ENCODE data around the gene RPH3AL.
"Not testable (repeated sequence)": the region's sequence is repeated elsewhere in the genome, so short reads cannot be mapped to it uniquely, and the experiment has no call there.

The RPH3AL gene

GRCh38 chr17:258045-258734, 94.4 kb downstream of the RPH3AL start:
- no peak for ATAC-seq

DNA sequence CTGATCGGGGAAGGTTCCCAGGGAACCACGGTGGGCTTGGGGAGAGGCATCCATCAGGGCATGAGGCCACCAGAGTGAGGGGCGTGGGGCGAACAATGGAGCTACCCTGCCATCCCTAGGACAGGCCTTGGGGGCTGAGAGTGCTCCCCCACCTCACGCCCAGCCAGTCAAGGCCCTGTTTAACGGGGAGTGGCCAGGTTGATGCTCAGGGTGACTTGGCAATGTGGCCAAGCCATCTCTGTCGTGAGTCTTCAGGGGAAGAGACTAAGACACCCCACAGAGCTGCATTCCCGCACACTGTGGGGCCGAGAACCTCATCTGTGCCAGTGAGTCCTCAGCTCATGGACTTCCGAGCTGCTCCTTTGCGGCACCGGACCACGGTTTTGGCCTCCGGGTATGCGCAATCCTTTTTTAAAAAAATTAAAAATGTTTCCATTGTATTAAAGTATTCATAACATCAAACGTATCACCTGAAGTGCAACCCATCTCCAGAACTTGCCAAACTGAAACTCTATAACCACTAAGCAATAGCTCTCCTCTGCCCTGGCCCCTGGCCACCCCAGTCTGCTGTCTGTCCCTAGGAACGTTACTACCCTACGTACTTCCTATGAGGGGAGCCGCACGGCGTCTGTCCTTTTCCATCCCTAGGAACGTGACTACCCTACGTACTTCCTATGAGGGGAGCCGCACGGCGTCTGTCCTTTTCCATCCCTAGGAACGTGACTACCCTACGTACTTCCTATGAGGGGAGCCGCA, 99.3 kb downstream of the RPH3AL start:
- ATAC-seq = no peak

GRCh38 chr17:252456-252855, 100.2 kb downstream of the RPH3AL start:
- ATAC-seq = no peak

- ATAC-seq = no peak
These were observed 101.1 kb downstream of the RPH3AL start for GRCh38 chr17:251531-251930.

DNA sequence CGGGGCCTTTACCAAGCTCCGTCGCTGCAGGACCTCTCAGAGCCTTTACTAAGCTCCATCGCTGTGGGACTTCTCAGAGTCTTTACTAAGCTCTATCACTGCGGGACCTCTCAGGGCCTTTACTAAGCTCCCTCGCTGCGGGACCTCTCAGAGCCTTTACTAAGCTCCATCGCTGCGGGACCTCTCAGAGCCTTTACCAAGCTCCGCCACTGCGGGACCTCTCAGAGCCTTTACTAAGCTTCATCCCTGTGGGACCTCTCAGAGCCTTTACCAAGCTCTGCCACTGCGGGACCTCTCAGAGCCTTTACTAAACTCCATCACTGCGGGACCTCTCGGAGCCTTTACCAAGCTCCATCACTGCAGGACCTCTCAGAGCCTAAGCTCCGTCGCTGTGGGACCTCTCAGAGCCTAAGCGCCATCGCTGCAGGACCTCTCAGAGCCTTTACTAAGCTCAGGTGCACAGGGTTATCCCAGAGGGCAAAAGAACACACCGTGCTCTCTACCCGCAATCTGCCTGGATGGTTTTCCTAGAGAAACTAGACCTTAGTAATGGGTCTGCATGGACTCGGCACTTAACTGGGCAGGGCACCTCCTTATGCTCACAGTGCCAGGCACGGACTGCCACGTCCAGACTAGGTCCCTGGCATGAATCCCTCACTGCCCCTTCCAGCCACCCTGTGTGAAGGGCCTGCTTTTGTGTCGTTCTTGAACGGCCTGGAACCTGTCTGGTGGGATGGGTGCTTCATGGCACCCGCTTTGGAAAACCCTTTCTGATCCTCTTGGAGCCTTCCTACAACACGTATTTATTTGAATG, 101.9 kb downstream of the RPH3AL start:
- ATAC-seq = no peak

- no peak for ATAC-seq
These were observed 103.2 kb downstream of the RPH3AL start for GRCh38 chr17:249236-249993.

GRCh38 chr17:248337-249235, 104.0 kb downstream of the RPH3AL start:
- no peak for ATAC-seq

- ATAC-seq = no peak
These were observed 104.8 kb downstream of the RPH3AL start for GRCh38 chr17:247767-248166.

DNA sequence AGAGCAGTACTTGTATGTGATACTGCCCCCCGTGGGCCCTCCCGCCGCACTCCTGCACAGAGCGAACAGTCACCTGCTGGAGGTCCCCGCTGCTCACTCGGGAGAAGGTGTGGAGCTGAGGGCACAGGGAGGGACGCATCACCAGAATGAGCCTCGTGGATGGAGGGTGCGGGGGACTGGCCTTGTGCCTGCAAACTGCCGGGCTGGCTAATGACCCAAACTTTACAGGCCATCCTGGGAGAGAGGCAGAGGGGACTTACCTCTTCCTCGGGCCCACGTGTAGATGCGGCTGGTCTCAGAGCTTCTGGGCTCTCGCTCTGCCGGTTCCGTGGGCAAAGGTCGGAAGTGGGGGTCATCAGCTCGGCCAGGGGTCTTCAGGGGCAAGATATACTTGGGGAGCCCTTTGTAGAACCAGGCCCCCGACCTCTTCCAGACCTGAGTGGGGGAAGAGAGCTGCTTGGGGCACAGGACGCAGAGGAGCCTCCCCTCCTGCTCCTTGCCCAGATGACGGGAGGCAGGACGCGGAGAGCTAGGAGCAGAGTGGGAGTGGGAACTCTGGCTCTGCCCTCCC, 105.7 kb downstream of the RPH3AL start:
- no peak for ATAC-seq

DNA sequence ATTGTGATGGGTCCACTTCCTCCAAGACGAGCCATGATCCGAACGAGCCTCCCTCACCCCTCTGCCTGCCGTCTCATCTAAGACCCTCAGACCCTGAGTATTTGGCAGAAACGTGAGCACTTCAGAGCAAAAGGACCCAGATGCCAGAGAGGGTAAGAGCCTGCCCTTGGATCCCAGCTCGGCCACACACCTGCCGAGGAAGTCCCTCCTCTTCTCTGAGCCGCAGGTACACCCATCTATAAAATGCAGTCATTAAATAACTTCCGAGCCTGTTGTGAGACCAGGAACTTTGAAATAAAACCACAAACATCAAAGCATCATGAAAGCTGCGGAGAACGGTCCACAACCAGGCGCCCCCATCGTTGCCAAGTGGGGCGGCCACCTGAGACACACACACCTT, 106.4 kb downstream of the RPH3AL start:
- ATAC-seq = no peak

DNA sequence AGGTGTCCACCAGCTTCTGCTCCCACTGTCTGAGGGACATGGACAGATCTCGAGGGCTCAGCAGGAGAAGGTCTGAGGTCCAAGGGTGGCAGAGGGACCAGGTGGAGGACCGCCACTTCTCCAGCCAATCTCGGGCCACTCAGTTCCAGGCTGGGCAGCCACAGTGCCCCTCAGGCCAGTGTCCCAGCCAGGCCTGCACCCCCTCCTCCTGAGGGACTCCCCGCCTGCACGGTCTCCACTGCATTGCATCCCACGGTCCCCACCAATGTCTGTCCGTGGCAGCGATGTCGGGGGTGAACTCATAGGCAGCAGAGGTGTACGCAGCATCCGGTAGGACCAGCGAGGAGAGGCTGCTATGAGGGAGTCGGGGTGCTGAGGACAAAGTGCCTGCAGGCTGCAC, 107.0 kb downstream of the RPH3AL start:
- ATAC-seq = no peak

DNA sequence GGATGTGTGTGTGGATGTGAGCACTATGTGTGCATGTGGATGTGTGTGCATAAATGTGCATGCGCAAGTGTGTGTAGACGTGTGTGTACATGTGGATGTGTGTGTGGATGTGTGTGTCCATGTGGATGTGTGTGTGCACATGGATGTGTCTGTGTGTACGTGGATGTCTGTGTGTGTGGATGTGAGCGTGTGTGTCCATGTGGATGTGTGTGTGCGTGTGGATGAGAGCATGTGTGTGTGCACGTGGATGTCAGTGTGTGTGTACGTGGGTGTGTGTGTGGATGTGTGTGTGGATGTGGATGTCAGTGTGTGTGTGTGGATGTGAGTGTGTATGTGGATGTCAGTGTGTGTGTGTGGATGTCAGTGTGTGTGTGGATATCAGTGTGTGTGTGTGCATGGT, 107.6 kb downstream of the RPH3AL start:
- no peak for ATAC-seq

DNA sequence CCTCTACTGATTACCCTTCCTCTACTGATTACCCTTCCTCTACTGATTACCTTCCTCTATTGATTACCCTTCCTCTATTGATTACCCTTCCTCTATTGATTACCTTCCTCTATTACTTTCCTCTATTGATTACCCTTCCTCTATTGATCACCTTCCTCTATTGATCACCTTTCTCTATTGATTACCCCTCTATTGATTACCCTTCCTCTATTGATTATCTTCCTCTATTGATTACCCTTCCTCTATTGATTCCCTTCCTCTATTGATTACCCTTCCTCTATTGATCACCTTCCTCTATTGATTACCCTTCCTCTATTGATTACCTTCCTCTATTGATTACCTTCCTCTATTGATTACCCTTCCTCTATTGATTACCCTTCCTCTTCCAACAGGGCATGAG, 108.7 kb downstream of the RPH3AL start:
- not testable (repeated sequence) for ATAC-seq

GRCh38 chr17:238964-239259, 113.7 kb downstream of the RPH3AL start:
- no peak for ATAC-seq

DNA sequence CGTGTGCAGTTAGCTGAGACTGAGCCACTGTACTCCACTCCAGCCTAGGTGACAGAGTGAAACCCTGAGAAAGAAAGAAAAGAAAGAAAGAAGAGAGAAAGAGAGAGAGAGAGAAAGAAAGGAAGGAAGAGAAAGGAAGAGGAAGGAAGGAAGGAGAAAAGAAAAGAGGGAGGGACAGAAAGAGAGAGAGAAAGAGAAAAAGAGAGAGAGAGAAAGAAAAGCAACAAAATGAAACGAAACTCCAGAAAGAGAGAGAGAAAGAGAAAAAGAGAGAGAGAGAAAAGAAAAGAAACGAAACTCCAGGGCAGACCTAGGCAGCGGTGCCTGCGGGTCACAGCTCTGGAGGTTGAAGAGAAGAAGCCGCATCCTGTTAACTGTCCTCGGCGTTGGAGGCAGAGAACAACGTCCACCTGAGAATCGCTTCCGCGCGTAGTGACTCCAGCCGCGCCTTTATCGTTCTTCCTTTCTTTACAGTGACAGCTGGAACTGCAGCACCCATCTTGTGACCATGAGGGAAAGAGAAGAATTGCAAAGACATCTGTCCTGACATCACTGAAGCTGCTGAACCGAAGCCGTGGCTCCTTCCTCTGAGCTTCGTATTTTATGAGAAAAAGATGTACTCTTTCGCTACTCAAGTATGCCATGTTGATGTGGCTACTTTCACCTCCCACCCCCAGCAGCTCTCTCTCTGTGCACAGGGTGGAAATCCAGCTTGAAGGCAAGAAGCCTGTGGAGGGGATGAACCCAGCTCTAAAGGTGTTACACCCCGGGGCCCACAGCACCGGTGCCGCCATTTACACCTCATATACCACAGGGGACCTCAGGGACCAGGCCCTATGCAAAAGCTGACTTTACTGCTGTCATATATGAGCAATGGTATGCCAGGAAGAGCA, 114.3 kb downstream of the RPH3AL start:
- no peak for ATAC-seq

GRCh38 chr17:237406-237955, 115.1 kb downstream of the RPH3AL start:
- ATAC-seq = no peak

DNA sequence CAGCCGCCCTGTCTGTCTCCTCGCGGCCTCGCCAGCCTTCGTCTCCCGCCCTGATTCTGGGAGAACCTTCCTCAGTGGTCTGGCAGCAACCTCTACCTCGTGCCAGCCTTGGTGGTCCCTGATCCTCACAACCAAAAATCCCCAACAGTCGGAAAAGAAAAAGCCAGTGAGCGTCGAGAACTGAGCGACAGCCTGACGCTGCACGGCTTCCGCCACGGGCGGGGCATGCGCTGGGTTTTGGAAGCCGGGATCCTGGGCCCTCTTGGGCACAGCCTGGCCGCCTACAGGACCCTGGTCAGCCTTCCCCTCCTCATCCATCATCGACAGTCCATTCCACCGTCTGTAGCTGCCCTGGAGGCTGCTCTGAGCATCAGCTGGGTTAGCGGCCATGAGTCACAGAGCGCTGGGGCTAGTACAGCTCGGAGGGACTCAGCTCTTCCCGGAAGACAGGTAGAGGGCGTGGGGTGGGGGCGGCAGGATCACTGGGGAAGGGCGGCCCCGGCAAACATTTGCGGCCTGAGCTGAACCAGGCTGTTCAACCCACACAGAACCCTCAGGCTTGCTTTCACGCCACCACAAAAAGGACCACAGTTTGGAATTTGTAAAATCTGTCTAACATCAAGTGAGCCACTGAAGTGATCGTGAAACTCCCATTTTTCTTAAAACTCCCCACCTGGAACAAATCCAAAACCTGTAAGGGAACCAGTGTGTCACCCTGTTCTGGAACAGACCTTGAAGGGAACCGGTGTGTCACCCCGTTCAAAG, 115.8 kb downstream of the RPH3AL start:
- ATAC-seq = no peak

GRCh38 chr17:235831-236640, 116.6 kb downstream of the RPH3AL start:
- no peak for ATAC-seq
